GM21786 (cell line): ENCODE data around the gene RFC1.

Experiments
- ATAC-seq: cut with Tn5 transposase; IDR thresholded peaks from one replicate; pipeline ENCODE4 v1.9.1; 2021; ENCODE audit not compliant: unreplicated experiment

RFC1 gene

DNA sequence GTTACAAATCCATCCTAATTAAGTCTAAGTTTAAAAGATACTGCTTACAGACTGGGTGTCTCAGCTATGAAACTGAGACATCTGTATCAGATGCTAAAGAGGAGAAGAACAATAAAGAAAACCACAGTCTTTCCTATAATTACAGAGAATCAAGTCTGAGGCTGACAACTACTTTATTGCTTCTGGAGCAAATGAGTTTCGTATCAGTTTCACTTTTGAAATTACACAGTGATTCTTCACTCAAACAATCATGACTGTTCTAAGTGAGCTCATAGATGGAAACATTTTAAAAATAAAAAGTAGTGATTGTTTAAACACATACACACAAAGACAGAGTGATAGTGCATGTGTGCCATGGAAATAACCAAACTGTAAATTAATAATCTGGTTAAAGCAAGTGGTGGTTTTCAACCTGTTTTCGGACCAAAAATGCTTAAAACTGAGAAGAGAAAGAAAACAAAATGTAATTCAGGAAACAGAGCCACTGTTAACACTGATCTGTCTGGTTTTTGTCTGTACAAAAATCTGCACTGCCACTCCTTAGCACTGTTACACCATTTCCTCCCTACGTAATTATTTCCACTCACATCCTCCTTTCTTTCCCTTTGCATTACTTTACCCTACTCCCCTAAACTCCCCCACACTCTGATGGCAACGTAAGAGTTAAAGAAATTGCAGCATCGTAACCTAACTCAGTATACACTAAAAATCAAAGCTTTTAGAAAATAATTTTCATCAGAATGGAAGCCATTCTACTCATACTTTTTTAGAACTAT lies 12.5 kb downstream of the RFC1 start:
- peak; percentile 73 for ATAC-seq

GRCh38 chr4:39353149-39353477 lies 13.0 kb downstream of the RFC1 start:
- peak; percentile 5 for ATAC-seq

DNA sequence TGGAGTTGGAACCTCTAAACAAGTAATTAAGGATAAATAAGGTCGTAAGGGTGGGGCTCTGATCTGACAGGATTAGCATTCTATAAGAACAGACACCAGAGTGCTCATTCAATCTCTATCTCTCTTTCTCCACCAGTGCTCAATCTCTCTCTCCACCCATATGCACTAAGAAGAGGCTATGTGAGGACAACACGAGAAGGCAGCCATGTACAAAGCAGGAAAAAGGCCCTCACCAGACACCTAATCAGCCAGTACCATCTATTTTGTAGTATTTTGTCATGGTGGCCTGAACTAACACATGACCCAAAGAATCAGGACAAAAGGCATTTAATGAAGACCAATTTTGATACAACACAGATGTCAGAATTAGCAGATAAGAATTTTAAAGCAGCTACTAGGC lies 16.8 kb downstream of the RFC1 start:
- no peak for ATAC-seq

- no peak for ATAC-seq
These were observed 17.5 kb downstream of the RFC1 start for GRCh38 chr4:39348371-39349315.

DNA sequence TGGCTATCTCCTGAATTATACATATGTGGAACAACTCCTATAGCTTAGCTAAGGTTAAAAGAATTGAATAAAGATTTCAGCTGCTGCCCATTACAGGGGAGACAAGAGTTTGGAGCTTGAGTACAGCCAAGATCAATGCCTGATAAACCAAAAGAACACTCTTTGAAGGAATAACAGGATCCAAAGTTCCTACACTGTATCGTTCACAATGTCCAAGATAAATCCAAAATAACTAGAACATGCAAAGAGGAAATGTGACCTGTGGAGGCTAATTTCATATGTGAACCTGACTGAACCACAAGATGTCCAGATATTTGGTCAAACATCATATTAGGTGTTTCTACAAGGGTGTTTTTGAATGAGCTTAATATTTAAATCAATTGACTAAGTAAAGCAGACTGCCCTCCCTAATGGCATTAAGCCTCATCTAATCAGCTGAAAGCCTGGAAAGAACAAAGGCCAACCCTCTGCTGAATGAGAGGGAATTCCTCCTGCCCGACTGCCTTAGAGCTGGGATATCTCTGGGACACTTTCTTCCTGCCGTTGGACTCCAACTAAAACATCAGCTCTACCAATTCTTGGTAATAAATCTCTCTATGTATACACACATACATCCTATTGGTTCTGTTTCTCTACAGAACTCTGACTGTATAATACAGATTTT lies 19.2 kb downstream of the RFC1 start:
- ATAC-seq = no peak

- no peak for ATAC-seq
These were observed 23.4 kb downstream of the RFC1 start for GRCh38 chr4:39342731-39343130.

- ATAC-seq = no peak
These were observed 25.0 kb downstream of the RFC1 start for GRCh38 chr4:39341075-39341725.

- no peak for ATAC-seq
These were observed 26.2 kb downstream of the RFC1 start for GRCh38 chr4:39339968-39340367.

GRCh38 chr4:39337841-39338240 lies 28.3 kb downstream of the RFC1 start:
- no peak for ATAC-seq

- no peak for ATAC-seq
These were observed 30.6 kb downstream of the RFC1 start for GRCh38 chr4:39335566-39335965.

- ATAC-seq = no peak
These were observed 35.0 kb downstream of the RFC1 start for GRCh38 chr4:39331191-39331590.

DNA sequence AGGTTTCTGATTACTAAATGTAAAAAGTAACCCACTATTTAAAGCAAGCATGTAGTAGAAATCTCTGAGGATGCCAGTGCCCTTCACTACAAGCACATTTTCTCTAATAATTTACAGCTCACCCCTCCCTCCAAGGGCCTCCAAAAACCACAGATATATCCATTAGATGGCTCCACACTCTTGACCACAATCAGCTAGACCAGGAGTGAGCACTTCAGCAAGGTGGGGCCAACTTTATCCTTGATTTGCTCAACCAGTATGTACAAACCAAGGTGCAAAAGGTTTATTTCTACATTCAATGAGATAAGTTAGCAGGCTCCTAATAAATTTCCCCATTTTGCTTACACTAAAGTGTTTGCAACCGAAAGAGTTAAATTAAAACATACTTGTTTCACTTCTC lies 35.8 kb downstream of the RFC1 start:
- ATAC-seq = no peak

DNA sequence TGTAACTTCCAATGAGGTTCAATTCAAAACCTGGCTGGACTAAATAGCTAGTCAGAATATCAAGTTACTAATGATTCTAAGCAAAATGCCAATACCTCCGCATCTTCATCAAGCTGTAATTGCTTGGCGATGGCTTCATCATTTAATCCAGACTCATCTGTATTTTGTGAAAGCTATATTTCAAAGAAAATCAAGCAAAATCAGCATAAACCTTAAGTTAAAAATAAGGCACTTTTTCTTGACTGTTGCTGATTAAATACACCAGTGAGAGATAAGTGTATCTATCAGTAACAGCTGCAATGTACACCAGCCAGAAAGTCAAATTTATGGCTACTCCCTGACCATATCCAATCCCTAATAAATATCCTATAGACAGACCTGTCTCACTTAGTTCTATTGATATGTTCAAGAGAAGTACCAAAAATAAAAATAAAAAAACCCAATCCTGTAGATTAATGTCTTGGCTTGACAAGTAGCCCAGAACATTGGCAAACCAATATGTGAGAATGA lies 39.6 kb downstream of the RFC1 start:
- no peak for ATAC-seq

DNA sequence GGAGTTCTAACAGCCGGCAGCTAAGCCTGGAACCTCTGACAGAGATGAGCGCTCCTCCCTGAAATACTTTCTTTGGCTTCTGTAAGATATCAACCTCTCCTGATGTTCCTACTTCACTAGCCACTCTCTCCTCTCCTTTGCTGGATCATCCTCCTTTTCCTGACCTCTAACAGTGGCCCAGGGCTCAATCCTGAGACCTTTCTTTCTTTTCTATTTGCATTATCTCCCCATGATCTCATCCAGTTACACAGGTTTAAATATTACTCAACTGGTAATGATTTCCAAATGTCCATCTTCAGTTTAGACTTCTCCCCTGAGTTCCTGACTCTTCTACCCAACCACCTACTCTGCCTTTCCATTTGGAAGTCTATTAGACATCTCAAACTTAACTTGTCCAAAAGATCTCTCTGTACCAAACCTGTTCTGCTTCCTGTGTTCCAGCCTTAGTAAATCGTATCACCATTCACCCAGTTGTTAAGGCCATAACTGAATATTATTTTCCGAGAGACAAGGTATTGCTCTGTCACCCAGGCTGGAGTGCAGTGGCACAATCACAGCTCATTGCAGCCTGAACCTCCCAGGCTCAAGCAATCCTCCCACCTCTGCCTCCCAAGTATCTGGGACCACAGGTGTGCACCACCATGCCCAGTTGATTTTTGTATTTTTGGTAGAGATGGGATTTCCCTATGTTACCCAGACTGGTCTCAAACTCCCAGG lies 41.1 kb downstream of the RFC1 start:
- no peak for ATAC-seq

DNA sequence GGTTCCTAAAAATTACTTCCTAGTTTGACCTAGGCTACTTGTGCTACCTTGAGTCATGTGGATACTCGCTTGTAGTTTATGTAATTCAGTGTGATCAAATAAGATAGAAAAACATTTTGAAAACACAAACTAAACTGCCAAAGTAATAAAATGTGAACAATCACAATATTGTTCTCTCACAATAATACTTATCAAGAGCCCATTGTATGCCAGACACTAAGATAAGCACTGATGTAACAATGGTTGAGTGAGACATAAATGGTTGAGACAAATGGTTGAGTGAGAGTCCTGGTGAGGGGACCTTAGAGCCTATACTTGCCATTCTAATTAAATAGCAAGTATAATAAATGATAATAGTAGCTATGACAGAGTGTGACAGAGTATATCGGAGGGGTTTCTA lies 41.7 kb downstream of the RFC1 start:
- no peak for ATAC-seq

DNA sequence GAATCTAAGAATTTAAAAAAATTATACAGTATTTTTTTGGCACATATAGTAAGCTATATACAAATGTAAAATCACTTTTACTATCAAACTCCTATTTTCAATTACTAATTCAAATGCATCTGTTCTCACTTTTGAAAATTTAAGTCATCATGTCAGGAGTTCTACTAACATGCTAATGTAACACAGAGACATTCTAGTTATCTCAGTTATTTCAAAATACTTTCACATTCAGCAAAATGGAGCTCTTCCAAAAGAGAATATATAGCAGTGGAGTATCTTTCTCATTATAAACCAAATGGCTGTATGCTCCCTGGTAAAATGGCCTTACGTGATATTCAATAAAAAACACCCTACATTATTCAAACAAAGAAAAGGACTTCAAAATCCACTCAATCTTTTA lies 42.3 kb downstream of the RFC1 start:
- ATAC-seq = no peak

GRCh38 chr4:39320381-39321115 lies 45.6 kb downstream of the RFC1 start:
- no peak for ATAC-seq

DNA sequence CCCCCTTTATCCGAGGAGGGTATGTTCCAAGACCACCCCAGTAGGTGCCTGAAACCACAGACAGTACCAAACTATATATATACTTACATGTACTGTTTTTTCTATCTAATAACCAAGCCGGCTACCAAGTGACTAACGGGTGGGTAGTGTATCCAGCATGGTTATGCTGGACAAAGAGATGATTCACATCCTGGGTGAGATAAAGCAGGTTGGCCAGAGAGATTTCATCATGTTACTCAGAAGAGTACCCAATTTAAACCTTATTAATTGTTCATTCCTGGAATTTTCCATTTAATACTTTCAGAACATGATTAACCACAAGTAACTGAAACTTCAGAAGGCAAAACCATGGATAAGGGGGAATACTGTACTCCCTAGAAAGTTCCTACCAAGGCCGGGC lies 46.5 kb downstream of the RFC1 start:
- no peak for ATAC-seq

DNA sequence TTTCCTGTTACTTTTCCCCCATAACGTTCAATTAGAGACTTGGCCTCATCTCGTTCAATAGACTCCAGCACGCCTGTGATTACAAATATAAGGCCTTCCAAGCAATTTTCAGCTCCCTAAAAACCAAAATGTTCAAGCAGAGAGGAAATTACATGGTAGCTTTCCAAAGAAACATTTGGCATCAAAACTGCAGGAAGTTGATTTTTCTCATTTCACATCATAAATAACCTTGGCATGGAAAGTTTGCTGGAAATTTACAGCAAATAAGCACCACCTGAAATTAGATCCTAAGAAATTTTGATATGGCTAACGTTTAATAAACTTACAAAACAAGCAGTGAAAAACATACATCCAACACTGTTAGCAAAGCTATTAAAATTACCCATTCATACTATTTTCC lies 53.3 kb downstream of the RFC1 start:
- ATAC-seq = no peak

GRCh38 chr4:39308611-39309010 lies 57.6 kb downstream of the RFC1 start:
- no peak for ATAC-seq
